ENCODE results near the gene MAGI1. TPM values are rescaled to one million over a fixed set of nuclear protein-coding genes. Genes with fewer than 3 reads are reported as not detected.

MAGI1 gene
- total RNA-seq, 2 donors from 2014 or later, result 38.6 to 45.1 TPM

DNA sequence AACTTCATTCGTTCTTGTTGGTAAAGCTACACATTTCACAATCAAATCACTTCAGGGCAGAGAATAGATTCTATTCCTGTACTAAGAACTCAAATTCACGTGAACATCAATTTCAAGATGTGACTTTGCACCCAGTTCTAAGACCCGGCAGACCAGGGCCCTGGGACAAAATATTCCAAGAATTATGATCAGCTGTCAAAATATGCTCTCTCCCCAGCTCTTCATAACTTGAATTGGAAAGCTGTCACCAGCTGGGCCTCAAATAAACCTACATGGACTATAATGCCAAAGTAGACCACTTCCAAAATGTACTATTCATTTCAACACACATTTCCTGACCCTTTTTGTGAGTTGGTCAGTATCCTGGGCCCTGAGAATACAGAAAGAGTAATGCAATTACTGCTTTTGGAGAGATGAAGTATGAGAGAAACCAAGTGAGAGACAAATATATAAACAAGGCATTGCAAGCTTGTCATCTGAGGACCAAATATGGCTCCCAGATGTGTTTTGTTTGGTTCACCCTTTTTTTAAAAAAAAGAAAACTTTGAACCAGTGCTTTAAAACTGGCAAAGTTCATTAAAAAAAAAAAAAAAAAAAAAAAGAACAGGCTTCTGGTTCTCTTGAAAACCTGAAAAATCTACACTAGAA is 14.9 kb downstream of the MAGI1 start:
- no peak overlapping the region for H3K9ac ChIP-seq (ENCODE audit: extremely low read depth, low read length, poor library complexity, severe bottlenecking)
- H3K9me3 ChIP-seq (ENCODE audit: control insufficient read depth, low read length), result no peaks in the 10 kb centered on the region
- TF ChIP-seq, protein P1, sequence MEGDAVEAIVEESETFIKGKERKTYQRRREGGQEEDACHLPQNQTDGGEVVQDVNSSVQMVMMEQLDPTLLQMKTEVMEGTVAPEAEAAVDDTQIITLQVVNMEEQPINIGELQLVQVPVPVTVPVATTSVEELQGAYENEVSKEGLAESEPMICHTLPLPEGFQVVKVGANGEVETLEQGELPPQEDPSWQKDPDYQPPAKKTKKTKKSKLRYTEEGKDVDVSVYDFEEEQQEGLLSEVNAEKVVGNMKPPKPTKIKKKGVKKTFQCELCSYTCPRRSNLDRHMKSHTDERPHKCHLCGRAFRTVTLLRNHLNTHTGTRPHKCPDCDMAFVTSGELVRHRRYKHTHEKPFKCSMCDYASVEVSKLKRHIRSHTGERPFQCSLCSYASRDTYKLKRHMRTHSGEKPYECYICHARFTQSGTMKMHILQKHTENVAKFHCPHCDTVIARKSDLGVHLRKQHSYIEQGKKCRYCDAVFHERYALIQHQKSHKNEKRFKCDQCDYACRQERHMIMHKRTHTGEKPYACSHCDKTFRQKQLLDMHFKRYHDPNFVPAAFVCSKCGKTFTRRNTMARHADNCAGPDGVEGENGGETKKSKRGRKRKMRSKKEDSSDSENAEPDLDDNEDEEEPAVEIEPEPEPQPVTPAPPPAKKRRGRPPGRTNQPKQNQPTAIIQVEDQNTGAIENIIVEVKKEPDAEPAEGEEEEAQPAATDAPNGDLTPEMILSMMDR (conservative IDR thresholded peaks at IDR 0.05), result no peak
- H3K36me3 ChIP-seq (ENCODE audit: control insufficient read depth, insufficient read depth, low read length), result no peaks in the 10 kb centered on the region
- Mint-ChIP-seq H3K27me3 (ENCODE audit: insufficient read depth) (no peaks in the 10 kb centered on the region), H3K9me3 (no peaks in the 10 kb centered on the region), H3K36me3 (ENCODE audit: low read depth) (no peaks in the 10 kb centered on the region), H3K27ac (no peak overlapping the region), H3K4me1 (peaks cover 10% of the 10 kb centered on the region), H3K4me3 (no peak overlapping the region)
- H3K27me3 ChIP-seq (ENCODE audit: control insufficient read depth, insufficient read depth, low read length, poor library complexity, severe bottlenecking), result no peaks in the 10 kb centered on the region
- H3K4me3 ChIP-seq (ENCODE audit: low read length), result no peak overlapping the region
- H3K4me1 ChIP-seq (ENCODE audit: control insufficient read depth, insufficient read depth, low read length), result no peaks in the 10 kb centered on the region
- WGBS, 2 experiments (ENCODE audit: insufficient coverage in 1 of 2, insufficient read length in 1 of 2), result 92 to 93% methylated on average over 3 of the region's 3 CpGs
- DNase-seq, result no peak
- H3K27ac ChIP-seq (ENCODE audit: low read depth, low read length), result no peak overlapping the region

DNA sequence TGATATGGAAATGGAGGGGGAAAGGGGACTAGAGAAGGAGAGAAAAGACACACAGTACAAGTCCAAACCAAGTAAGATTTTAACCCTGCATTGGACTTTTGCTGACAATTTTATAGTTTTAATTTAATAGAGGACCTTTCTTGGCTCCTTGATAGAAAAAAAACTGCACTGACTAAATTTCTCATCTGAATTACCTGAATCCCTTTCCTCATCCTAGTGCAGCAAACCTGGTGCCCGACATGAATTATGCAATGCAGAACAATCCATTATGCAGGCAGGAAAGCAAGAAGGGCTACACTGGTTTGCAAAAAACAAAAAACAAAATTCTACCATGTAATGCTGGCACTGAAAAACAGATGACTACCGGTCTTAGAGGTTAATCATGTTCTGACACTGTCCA is 15.5 kb downstream of the MAGI1 start:
- WGBS, 2 experiments (ENCODE audit: insufficient coverage in 1 of 2, insufficient read length in 1 of 2), result 89 to 100% methylated on average over 1 to 2 of the region's 2 CpGs
- H3K4me1 Mint-ChIP-seq, result peaks cover 15% of the 10 kb centered on the region

DNA sequence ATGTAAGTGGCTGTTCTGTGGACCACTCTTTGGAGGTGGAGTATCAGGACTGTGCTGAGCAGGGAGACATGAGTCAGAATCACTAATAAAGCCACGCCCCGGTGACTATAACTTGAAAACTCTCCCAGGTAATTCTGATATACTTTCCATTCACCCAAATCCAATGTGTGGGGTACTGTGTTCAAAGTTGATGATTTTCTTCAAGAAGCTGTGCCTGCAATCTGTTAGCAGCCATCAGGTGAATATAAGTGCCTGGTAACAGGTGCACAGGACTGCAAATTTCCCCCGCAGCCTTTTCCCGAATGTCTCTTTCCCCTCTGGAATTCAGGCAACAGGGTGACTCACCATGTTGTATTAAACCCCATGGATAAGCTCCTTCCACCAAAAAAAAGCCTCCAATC is 17.0 kb downstream of the MAGI1 start:
- Mint-ChIP-seq H3K9me3 (no peaks in the 10 kb centered on the region), H3K36me3 (ENCODE audit: low read depth) (no peaks in the 10 kb centered on the region), H3K27ac (no peak overlapping the region), H3K27me3 (ENCODE audit: insufficient read depth) (no peaks in the 10 kb centered on the region), H3K4me3 (no peak overlapping the region), H3K4me1 (peaks cover 24% of the 10 kb centered on the region)
- H3K27me3 ChIP-seq (ENCODE audit: control insufficient read depth, insufficient read depth, low read length, poor library complexity, severe bottlenecking), result no peaks in the 10 kb centered on the region
- TF ChIP-seq, protein P1 (conservative IDR thresholded peaks at IDR 0.05), result no peak
- no peaks in the 10 kb centered on the region for H3K36me3 ChIP-seq (ENCODE audit: control insufficient read depth, insufficient read depth, low read length)
- 83 to 89% methylated on average over 2 to 4 of the region's 4 CpGs for WGBS, 2 experiments (ENCODE audit: insufficient coverage in 1 of 2, insufficient read length in 1 of 2)
- H3K27ac ChIP-seq (ENCODE audit: low read depth, low read length), result no peak overlapping the region
- peak; percentile 55 for DNase-seq
- H3K4me3 ChIP-seq (ENCODE audit: low read length), result no peak overlapping the region
- no peak overlapping the region for H3K9ac ChIP-seq (ENCODE audit: extremely low read depth, low read length, poor library complexity, severe bottlenecking)
- H3K4me1 ChIP-seq (ENCODE audit: control insufficient read depth, insufficient read depth, low read length), result peaks cover 5% of the 10 kb centered on the region
- H3K9me3 ChIP-seq (ENCODE audit: control insufficient read depth, low read length), result no peaks in the 10 kb centered on the region

More for the DNA sequence above, 15.5 kb downstream of the MAGI1 start:
- no peak overlapping the region for H3K4me3 ChIP-seq (ENCODE audit: low read length)
- no peaks in the 10 kb centered on the region for H3K9me3 ChIP-seq (ENCODE audit: control insufficient read depth, low read length)
- Mint-ChIP-seq H3K36me3 (ENCODE audit: low read depth) (no peaks in the 10 kb centered on the region), H3K27ac (no peak overlapping the region), H3K9me3 (no peaks in the 10 kb centered on the region), H3K4me3 (no peak overlapping the region), H3K27me3 (ENCODE audit: insufficient read depth) (no peaks in the 10 kb centered on the region)
- no peaks in the 10 kb centered on the region for H3K4me1 ChIP-seq (ENCODE audit: control insufficient read depth, insufficient read depth, low read length)
- DNase-seq, result peak; percentile 14
- no peak overlapping the region for H3K27ac ChIP-seq (ENCODE audit: low read depth, low read length)
- no peaks in the 10 kb centered on the region for H3K36me3 ChIP-seq (ENCODE audit: control insufficient read depth, insufficient read depth, low read length)
- H3K9ac ChIP-seq (ENCODE audit: extremely low read depth, low read length, poor library complexity, severe bottlenecking), result no peak overlapping the region
- TF ChIP-seq, protein P1 (conservative IDR thresholded peaks at IDR 0.05), result no peak
- no peaks in the 10 kb centered on the region for H3K27me3 ChIP-seq (ENCODE audit: control insufficient read depth, insufficient read depth, low read length, poor library complexity, severe bottlenecking)
